Activated CD4-positive, alpha-beta T cell treated with anti-CD3 and anti-CD28 coated beads, Interleukin-10, Interleukin-2, amounts not matched to agents 100 ng/mL and 50 ng/mL, durations not matched to agents 16 hours and 8 hours (primary cell): ENCODE results near the gene ENTPD8.

ENCODE experiments used
- DNase-seq: peaks from one replicate; pipeline ENCODE4 v3.0.0-alpha.2; 2020

The ENTPD8 gene

GRCh38 chr9:137446851-137447471 is 5.8 kb upstream of the ENTPD8 start:
- DNase-seq: no peak

GRCh38 chr9:137445930-137446431 is 4.8 kb upstream of the ENTPD8 start:
- DNase-seq: no peak

GRCh38 chr9:137445275-137445807 is 4.2 kb upstream of the ENTPD8 start:
- DNase-seq: peak; percentile 89

- no peak for DNase-seq
These were observed 3.1 kb upstream of the ENTPD8 start for GRCh38 chr9:137444106-137444790.

- DNase-seq: no peak
These were observed 771 bp upstream of the ENTPD8 start for GRCh38 chr9:137441935-137442321.

GRCh38 chr9:137439158-137439714 is 1.9 kb downstream of the ENTPD8 start:
- no peak for DNase-seq

- DNase-seq: no peak
These were observed 2.5 kb downstream of the ENTPD8 start for GRCh38 chr9:137438591-137439157.

GRCh38 chr9:137437691-137438590 is 3.2 kb downstream of the ENTPD8 start:
- no peak for DNase-seq

GRCh38 chr9:137436761-137437600 is 4.2 kb downstream of the ENTPD8 start:
- DNase-seq: no peak

GRCh38 chr9:137435980-137436760 is 5.0 kb downstream of the ENTPD8 start:
- DNase-seq: no peak

GRCh38 chr9:137435381-137435891 is 5.7 kb downstream of the ENTPD8 start:
- DNase-seq: no peak

GRCh38 chr9:137434498-137435380 is 6.4 kb downstream of the ENTPD8 start:
- no peak for DNase-seq

- DNase-seq: no peak
These were observed 7.2 kb downstream of the ENTPD8 start for GRCh38 chr9:137433916-137434431.

GRCh38 chr9:137433349-137433915 is 7.7 kb downstream of the ENTPD8 start:
- no peak for DNase-seq

GRCh38 chr9:137432687-137433348 is 8.3 kb downstream of the ENTPD8 start:
- DNase-seq: no peak

GRCh38 chr9:137431416-137431931 is 9.7 kb downstream of the ENTPD8 start:
- DNase-seq: no peak

GRCh38 chr9:137430723-137431415 is 10.3 kb downstream of the ENTPD8 start:
- no peak for DNase-seq
